ENCODE data around the gene RSRC1. TPM values are rescaled to one million over a fixed set of nuclear protein-coding genes. Genes with fewer than 3 reads are reported as not detected.
"Not testable (repeated sequence)": the region's sequence is repeated elsewhere in the genome, so short reads cannot be mapped to it uniquely, and the experiment has no call there.

The RSRC1 gene
- total and polyA plus RNA-seq, 2 donors (not counting 1 experiment from before 2014, with no cell fraction given): 12.6 to 43.1 TPM

DNA sequence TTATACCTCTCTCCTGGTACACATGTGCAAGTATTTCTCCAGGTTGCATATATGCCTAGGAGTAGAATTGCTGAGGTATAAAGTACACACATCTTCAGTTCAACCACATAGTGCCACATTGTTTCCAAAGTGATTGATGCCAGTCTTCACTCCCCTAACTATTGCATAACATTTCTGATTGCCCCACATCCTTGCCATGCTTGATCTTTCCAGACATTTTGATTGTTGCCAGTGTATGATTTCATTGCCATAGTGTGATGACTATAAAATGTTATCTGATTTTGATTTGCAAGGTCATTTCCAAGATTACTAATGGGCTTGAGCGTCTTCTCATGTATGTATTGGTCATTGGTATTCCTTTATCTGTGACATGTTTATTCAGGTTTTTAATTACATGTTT is 400.0 kb downstream of the RSRC1 start:
- no peak overlapping the region for H2AFZ ChIP-seq (ENCODE audit: low read length)
- peaks cover 2% of the 10 kb centered on the region for H3K4me1 ChIP-seq (ENCODE audit: control insufficient read depth, extremely low read depth, insufficient read depth, low read length)
- no peaks in the 10 kb centered on the region for H4K20me1 ChIP-seq (ENCODE audit: control insufficient read depth, extremely low read depth, insufficient read depth, low read length)
- no peak overlapping the region for H3K4me3 ChIP-seq (replicated peaks in 1 of 4; ENCODE audit: control extremely low read depth in 1 of 4, insufficient read depth in 1 of 4, low read depth in 3 of 4, low read length in 4 of 4)
- no peak overlapping the region for H3K27ac ChIP-seq (ENCODE audit: insufficient read depth, low read length)
- H3K36me3 ChIP-seq (ENCODE audit: control insufficient read depth, insufficient read depth, low read length): no peaks in the 10 kb centered on the region
- no peaks in the 10 kb centered on the region for H3K9me3 ChIP-seq (ENCODE audit: control insufficient read depth, insufficient read depth, low read depth, low read length)
- H3K27me3 ChIP-seq (ENCODE audit: control insufficient read depth, insufficient read depth, low read length): no peaks in the 10 kb centered on the region
- TF ChIP-seq CTCF (conservative IDR thresholded peaks at IDR 0.05 in 1 of 2, IDR thresholded peaks at IDR 0.05 in 1 of 2; ENCODE audit: low read depth in 1 of 2, low read length in 2 of 2) (no peak), EZH2 (IDR thresholded peaks at IDR 0.05; ENCODE audit: low read length, missing control alignments) (no peak)
- DNase-seq (ENCODE audit: low read depth in 2 of 2): no peak
- no peak overlapping the region for H3K4me2 ChIP-seq (ENCODE audit: extremely low read depth, insufficient read depth, low read length)
- H3K79me2 ChIP-seq (ENCODE audit: control insufficient read depth, insufficient read depth, low read length): no peaks in the 10 kb centered on the region
- H3K9ac ChIP-seq (ENCODE audit: insufficient read depth, low read length): no peak overlapping the region

GRCh38 chr3:158516729-158517128 is 406.8 kb downstream of the RSRC1 start:
- not testable (repeated sequence) for DNase-seq (ENCODE audit: low read depth in 2 of 2); H3K79me2 ChIP-seq (ENCODE audit: control insufficient read depth, insufficient read depth, low read length); H3K9ac ChIP-seq (ENCODE audit: insufficient read depth, low read length)

GRCh38 chr3:158519776-158520175 is 409.9 kb downstream of the RSRC1 start:
- Histone ChIP-seq H3K27me3 (ENCODE audit: control insufficient read depth, insufficient read depth, low read length) (no peaks in the 10 kb centered on the region), H3K9ac (ENCODE audit: insufficient read depth, low read length) (no peak overlapping the region), H4K20me1 (ENCODE audit: control insufficient read depth, extremely low read depth, insufficient read depth, low read length) (no peaks in the 10 kb centered on the region), H3K4me2 (ENCODE audit: extremely low read depth, insufficient read depth, low read length) (no peak overlapping the region), H3K4me3 (replicated peaks in 1 of 4; ENCODE audit: control extremely low read depth in 1 of 4, insufficient read depth in 1 of 4, low read depth in 3 of 4, low read length in 4 of 4) (no peak overlapping the region), H3K27ac (ENCODE audit: insufficient read depth, low read length) (no peak overlapping the region), H3K4me1 (ENCODE audit: control insufficient read depth, extremely low read depth, insufficient read depth, low read length) (no peaks in the 10 kb centered on the region), H3K9me3 (ENCODE audit: control insufficient read depth, insufficient read depth, low read depth, low read length) (no peaks in the 10 kb centered on the region), H2AFZ (ENCODE audit: low read length) (no peak overlapping the region), H3K36me3 (ENCODE audit: control insufficient read depth, insufficient read depth, low read length) (no peaks in the 10 kb centered on the region), H3K79me2 (ENCODE audit: control insufficient read depth, insufficient read depth, low read length) (no peaks in the 10 kb centered on the region)
- no peak for TF ChIP-seq EZH2 (IDR thresholded peaks at IDR 0.05; ENCODE audit: low read length, missing control alignments)
- no peak for TF ChIP-seq CTCF (conservative IDR thresholded peaks at IDR 0.05 in 1 of 2, IDR thresholded peaks at IDR 0.05 in 1 of 2; ENCODE audit: low read depth in 1 of 2, low read length in 2 of 2)
- DNase-seq (ENCODE audit: low read depth in 2 of 2): no peak

More at GRCh38 chr3:158516729-158517128, 406.8 kb downstream of the RSRC1 start:
- H3K36me3 ChIP-seq (ENCODE audit: control insufficient read depth, insufficient read depth, low read length); H3K27ac ChIP-seq (ENCODE audit: insufficient read depth, low read length); H2AFZ ChIP-seq (ENCODE audit: low read length); H3K27me3 ChIP-seq (ENCODE audit: control insufficient read depth, insufficient read depth, low read length); H3K4me3 ChIP-seq (replicated peaks in 1 of 4; ENCODE audit: control extremely low read depth in 1 of 4, insufficient read depth in 1 of 4, low read depth in 3 of 4, low read length in 4 of 4); H4K20me1 ChIP-seq (ENCODE audit: control insufficient read depth, extremely low read depth, insufficient read depth, low read length); H3K4me2 ChIP-seq (ENCODE audit: extremely low read depth, insufficient read depth, low read length); H3K4me1 ChIP-seq (ENCODE audit: control insufficient read depth, extremely low read depth, insufficient read depth, low read length); H3K9me3 ChIP-seq (ENCODE audit: control insufficient read depth, insufficient read depth, low read depth, low read length): not testable (repeated sequence)
